Inflammatory macrophage treated with lipopolysaccharide for 1 hour (primary cell): ENCODE measurements around the gene MIOX.

ENCODE experiments used
- DNase-seq, 2 donors: peaks; one replicate each; pipeline ENCODE4 v3.0.0-alpha.2; 2020 to 2022

MIOX gene

DNA sequence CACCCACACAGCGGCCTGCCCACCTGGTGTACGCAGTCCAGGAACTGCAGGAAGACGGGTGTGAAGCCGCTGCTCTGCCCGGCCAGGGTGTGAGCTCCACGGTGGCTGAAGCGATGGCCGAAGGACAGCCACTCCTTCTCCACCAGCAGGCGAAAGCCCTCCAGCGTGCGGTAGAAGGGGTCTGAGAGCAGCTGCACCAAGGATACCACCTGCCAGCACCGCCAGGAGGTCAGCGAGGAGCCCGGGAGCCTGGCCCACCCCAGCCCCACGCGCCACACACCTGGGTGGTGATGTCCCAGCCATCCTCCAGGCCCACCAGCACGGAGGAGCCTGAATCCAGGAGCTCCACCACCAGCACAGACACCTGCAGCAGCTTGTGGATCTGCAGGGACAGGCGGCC lies 31.5 kb upstream of the MIOX start:
- DNase-seq = no peak

GRCh38 chr22:50456026-50456425 lies 30.6 kb upstream of the MIOX start:
- DNase-seq = no peak

GRCh38 chr22:50456466-50457234 lies 30.0 kb upstream of the MIOX start:
- DNase-seq = no peak

- no peak for DNase-seq
These were observed 27.6 kb upstream of the MIOX start for GRCh38 chr22:50459016-50459415.

GRCh38 chr22:50459496-50460140 lies 27.0 kb upstream of the MIOX start:
- no peak for DNase-seq

GRCh38 chr22:50460938-50461337 lies 25.7 kb upstream of the MIOX start:
- no peak for DNase-seq

DNA sequence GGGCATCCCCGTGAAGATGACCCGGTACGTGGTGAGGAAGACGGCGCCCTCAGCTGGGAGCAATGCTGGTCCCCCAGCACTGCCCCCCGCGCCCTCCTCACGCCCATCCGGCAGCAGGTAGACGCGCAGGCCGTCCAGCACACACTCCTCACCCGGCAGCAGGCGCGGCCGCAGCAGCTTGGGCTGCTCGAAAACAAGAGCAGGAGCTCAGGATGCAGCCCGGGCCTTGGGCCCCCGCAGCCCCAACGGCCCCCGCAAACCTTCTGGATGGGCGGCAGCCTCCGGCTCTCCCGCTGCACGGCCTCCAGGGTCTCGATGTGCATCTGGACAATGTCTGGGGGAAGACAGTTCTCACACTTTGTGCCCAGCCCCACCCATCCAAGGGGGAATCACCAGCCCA lies 25.1 kb upstream of the MIOX start:
- DNase-seq = no peak

- no peak for DNase-seq
These were observed 24.6 kb upstream of the MIOX start for GRCh38 chr22:50461979-50462540.

DNA sequence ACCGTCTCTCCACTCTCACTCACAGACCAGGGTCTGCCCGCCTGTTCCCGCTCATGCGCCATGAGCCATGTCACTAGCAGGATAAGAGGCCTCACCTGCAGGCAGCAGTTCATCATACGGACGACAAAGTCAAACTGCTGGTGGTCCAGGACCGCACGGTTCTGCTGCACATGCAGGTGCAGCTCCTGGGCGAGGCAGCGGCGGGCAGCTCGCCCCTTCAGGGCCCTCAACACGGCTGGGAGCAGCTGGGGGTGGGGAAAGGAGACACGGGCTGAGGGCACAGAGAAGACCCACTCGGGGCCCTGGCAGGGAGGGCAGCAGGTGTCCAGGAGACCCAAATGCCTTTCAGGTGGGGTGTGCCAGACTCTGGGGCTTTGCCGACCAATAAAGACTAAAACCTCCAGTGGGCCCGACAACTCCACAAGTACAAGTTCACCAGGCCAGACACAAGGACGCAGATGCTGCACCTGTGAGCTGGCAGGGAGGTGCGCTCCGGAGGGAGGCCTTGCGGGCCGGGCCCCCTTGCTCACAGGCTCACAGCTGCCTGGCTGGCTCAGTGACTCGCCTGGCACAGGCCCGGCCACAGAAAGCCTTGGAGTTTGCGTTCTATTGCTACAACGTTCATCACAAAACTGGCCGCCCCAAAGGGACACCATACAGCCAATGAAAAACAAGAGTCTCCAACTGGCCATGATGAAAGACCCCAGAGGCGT lies 23.3 kb upstream of the MIOX start:
- no peak for DNase-seq

GRCh38 chr22:50464451-50464850 lies 22.2 kb upstream of the MIOX start:
- no peak for DNase-seq

DNA sequence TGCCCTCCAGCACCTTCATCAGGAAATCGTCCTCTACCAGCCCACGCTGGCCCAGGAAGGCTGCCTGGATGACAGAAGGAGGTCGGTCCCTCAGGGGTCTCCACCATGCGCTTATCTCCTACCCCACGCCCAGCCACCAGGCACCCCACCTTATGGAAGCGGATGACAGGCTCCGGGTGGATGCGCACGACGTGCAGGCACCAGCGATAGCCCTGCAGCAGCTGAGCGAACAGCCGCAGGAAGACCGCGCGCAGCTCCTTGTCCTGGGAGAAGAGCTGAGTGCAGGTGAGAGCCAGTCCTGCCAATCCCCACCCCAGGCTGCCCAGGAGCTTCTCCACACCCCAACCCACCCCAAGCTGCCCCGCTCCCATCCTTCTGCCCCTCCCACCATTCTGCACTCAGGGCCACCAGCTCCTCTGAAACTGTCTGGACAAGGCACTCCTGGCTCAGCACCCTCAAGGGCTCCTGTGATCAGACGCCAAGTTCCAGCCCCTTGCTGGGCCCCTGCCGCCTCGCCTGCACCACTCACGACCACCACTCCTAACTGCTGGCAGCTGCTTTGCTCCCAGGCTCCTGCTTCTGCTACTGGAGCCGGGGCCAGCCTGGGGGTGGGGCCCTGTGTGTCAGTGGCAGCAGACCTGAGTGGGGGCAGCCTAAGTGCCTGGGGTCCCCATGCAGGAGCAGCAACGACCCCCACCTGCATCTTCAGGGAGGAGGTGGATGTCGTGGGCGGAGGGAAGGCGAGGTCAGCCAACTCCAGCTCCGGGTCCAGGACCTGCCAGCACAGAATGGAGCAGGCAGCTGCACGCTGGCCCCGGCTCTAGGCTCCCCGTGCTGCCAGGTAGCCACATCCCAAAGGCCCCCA lies 21.4 kb upstream of the MIOX start:
- no peak for DNase-seq

- DNase-seq = no peak
These were observed 19.3 kb upstream of the MIOX start for GRCh38 chr22:50467341-50467740.

DNA sequence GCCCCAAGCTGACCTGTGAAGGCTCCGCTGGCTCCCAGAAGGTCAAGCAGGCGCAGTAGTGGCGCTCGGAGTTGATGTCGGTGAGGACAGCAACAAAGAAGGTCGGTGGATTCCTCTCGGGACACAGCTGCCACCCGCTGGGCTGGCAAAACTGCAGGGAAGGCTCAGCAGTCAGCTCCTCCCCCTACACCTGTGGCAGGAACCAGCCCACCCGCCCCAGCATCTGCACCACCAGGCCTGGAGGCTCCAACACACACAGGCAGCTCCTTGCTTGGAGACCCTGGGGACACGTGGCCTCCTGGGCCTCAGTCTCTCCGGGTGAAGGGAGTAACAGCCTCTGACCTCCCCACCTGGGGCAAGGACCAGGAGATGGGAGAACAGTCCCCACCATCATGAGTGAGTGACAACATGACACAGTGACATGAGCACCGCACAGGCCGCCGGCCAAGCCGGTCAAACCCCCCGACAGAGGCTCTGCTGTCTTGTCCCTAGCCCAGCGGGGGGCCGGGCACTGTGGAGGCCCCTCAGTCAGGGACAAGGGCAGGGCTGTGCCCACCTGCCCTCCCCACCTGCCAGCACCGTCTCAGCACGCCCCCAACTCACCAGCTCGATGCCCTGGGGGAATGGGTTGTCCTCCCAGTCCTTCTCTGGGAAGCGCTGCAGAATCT lies 18.8 kb upstream of the MIOX start:
- no peak for DNase-seq

- DNase-seq = no peak
These were observed 18.0 kb upstream of the MIOX start for GRCh38 chr22:50468626-50469025.

- DNase-seq = no peak
These were observed 17.0 kb upstream of the MIOX start for GRCh38 chr22:50469377-50470305.

GRCh38 chr22:50470491-50470890 lies 16.2 kb upstream of the MIOX start:
- DNase-seq = no peak

- DNase-seq = no peak
These were observed 15.3 kb upstream of the MIOX start for GRCh38 chr22:50471197-50471847.

GRCh38 chr22:50471962-50472361 lies 14.7 kb upstream of the MIOX start:
- no peak for DNase-seq

DNA sequence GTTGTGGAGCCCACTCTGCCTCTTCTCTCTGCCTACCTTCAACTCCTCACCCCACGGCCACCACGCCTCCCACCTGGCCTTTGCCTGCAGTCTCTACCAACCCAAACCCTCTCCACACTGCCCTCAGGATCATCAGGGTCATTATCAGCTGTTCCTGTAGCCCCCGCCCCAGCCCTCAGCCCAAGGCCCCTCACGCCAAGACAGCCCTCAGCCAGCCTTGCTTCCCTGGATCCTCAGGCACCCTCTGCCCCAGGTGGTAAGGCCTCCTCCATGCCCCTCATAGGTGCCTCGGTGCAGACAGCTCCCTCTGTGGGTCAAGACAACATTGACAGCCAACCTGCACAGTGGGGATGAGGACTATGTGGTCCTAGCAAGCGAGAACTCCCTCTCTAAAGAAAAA lies 13.6 kb upstream of the MIOX start:
- no peak for DNase-seq
